Endothelial cell of umbilical vein (primary cell): Measurements from ENCODE around the gene NLGN1. TPM values are rescaled to one million over a fixed set of nuclear protein-coding genes. Genes with fewer than 3 reads are reported as not detected.

ENCODE experiments used
- BruUV-seq: library from RNA; stranded (reverse); fragments of 400-500 nt; replicated peaks from 2 replicates; lab custom pipeline; 2021; lab: Mats Ljungman, UMichigan
- CTCF ChIA-PET: fragments of 300-600, 350-600 bp; sonication (Branson Sonifier 250); formaldehyde crosslinking; loops from one replicate; lab custom pipeline; 2021; ENCODE audit warnings: antibody characterized with exemption, inconsistent platforms; lab: Charles Lee
- POLR2A ChIA-PET: fragments of 300-600, 350-600 bp; sonication (Branson Sonifier 250); formaldehyde crosslinking; loops from one replicate; lab custom pipeline; 2021; ENCODE audit warnings: antibody characterized with exemption, inconsistent platforms; lab: Charles Lee
- DNase-seq: peaks from one replicate; pipeline ENCODE4 v3.0.0-alpha.2; 2011; ENCODE audit warnings: low read depth, low spot score
- FAIRE-seq: peaks from 2 replicates; lab custom pipeline; 2011; peaks lifted over from hg19 to GRCh38; lab: Jason Lieb, UNC
- H2AFZ ChIP-seq: 2 replicates; pipeline ENCODE4 v1.6.0; 2012; ENCODE audit warnings: low read depth, low read length, control low read depth, inconsistent platforms
- H3K27ac ChIP-seq: 2 replicates; pipeline ENCODE4 v1.5.1; 2011; ENCODE audit warnings: low read depth, mild to moderate bottlenecking, control low read depth, low read length, moderate library complexity; ENCODE audit not compliant: insufficient read depth
- H3K27me3 ChIP-seq, 2 experiments: 2 replicates each; pipeline versions ENCODE4 v1.6.0 to v1.6.1; 2011; ENCODE audit warnings: low read length in 2 of 2, mixed read lengths in 1 of 2; ENCODE audit not compliant: control insufficient read depth in 2 of 2, insufficient read depth in 2 of 2
- H3K36me3 ChIP-seq, 2 experiments: 2 replicates in 1 of 2; 3 replicates in 1 of 2; pipeline ENCODE4 v1.5.1; 2011; ENCODE audit warnings: low read length in 2 of 2, mild to moderate bottlenecking in 1 of 2, moderate library complexity in 1 of 2; ENCODE audit not compliant: control insufficient read depth in 2 of 2, insufficient read depth in 2 of 2; ENCODE audit errors: extremely low read depth in 1 of 2
- H3K4me1 ChIP-seq: 3 replicates; pipeline ENCODE4 v1.5.1; 2011; ENCODE audit warnings: mild to moderate bottlenecking, low read length; ENCODE audit not compliant: control insufficient read depth, insufficient read depth; ENCODE audit errors: extremely low read depth
- H3K4me2 ChIP-seq: 2 replicates; pipeline ENCODE4 v1.6.1; 2011; ENCODE audit warnings: low read length, control low read depth, mixed read lengths; ENCODE audit not compliant: insufficient read depth
- H3K4me3 ChIP-seq, 3 experiments: fragments of 200-600 bp in 1 of 3; sonication (generic), shearing (Covaris generic) in 1 of 3; replicated peaks in 1 of 3; 2 replicates each; pipeline ENCODE4 v1.5.1; 2011 to 2016; ENCODE audit warnings: control low read depth in 3 of 3, low read length in 3 of 3, mild to moderate bottlenecking in 2 of 3, inconsistent platforms in 1 of 3, low read depth in 1 of 3, moderate library complexity in 1 of 3; ENCODE audit not compliant: insufficient read depth in 1 of 3
- H3K79me2 ChIP-seq: 2 replicates; pipeline ENCODE4 v1.6.0; 2012; ENCODE audit warnings: low read length, inconsistent platforms; ENCODE audit not compliant: control insufficient read depth, insufficient read depth
- H3K9ac ChIP-seq: replicated peaks from 2 replicates; pipeline ENCODE3; 2011; ENCODE audit warnings: low read length, control low read depth; ENCODE audit not compliant: insufficient read depth; ENCODE audit errors: extremely low read depth
- H3K9me1 ChIP-seq: replicated peaks from 3 replicates; pipeline ENCODE4 v1.6.0; 2011; ENCODE audit warnings: mild to moderate bottlenecking, low read length; ENCODE audit not compliant: control insufficient read depth, insufficient read depth; ENCODE audit errors: extremely low read depth
- H3K9me3 ChIP-seq: replicated peaks from 2 replicates; pipeline ENCODE4 v1.5.1; 2012; ENCODE audit warnings: low read length, inconsistent platforms; ENCODE audit not compliant: control insufficient read depth, insufficient read depth
- H4K20me1 ChIP-seq: replicated peaks from 2 replicates; pipeline ENCODE3; 2011; ENCODE audit warnings: mild to moderate bottlenecking, low read length; ENCODE audit not compliant: control insufficient read depth, insufficient read depth; ENCODE audit errors: extremely low read depth
- EZH2 ChIP-seq: IDR thresholded peaks from 2 replicates; pipeline ENCODE4 v1.6.1; 2012; ENCODE audit warnings: borderline replicate concordance, low read depth, mild to moderate bottlenecking, moderate library complexity, low read length, inconsistent platforms; ENCODE audit not compliant: severe bottlenecking
- FOS ChIP-seq: IDR thresholded peaks from 2 replicates; pipeline ENCODE4 v1.6.1; 2011; ENCODE audit warnings: mild to moderate bottlenecking, low read length, moderate library complexity, borderline replicate concordance; ENCODE audit not compliant: insufficient read depth
- GATA2 ChIP-seq: IDR thresholded peaks from 2 replicates; pipeline ENCODE4 v1.7.0; 2011; ENCODE audit warnings: low read depth, mild to moderate bottlenecking, moderate library complexity, mixed read lengths, low read length; ENCODE audit not compliant: insufficient read length, insufficient read depth
- JUN ChIP-seq: IDR thresholded peaks from 2 replicates; pipeline ENCODE4 v1.6.1; 2011; ENCODE audit warnings: borderline replicate concordance, low read depth; ENCODE audit not compliant: insufficient read length, insufficient read depth
- MYC ChIP-seq: IDR thresholded peaks from one replicate; pipeline ENCODE4 v1.6.1; 2011; ENCODE audit warnings: mild to moderate bottlenecking, low read depth, low read length
- POLR2A ChIP-seq: IDR thresholded peaks from 2 replicates; pipeline ENCODE4 v1.6.1; 2012; ENCODE audit warnings: low read depth, mild to moderate bottlenecking, control low read depth, low read length
- POLR2AphosphoS5 ChIP-seq: IDR thresholded peaks from 2 replicates; pipeline ENCODE4 v1.6.1; 2012; ENCODE audit warnings: low read depth, mild to moderate bottlenecking, control low read depth, low read length, moderate library complexity; ENCODE audit not compliant: insufficient read depth
- dilution Hi-C: fragments of 300-500 bp; cut with MboI; formaldehyde crosslinking; loops from one replicate; pipeline ENCODE4 v1.15.0; 2019; ENCODE audit warnings: low sequenced_read_pairs; ENCODE audit not compliant: extremely low pct_ligation_motif_present
- intact Hi-C: fragments of 100-400 bp; cut with micrococcal nuclease; formaldehyde crosslinking; loops from one replicate; pipeline ENCODE4 v1.10.0; 2022
- polyA plus RNA-seq, 4 experiments: library from polyadenylated mRNA; depleted of rRNA in 3 of 4; stranded (reverse) in 3 of 4; unstranded in 1 of 4; fragments of >200 nt; gene quantifications; 2 replicates each; pipeline versions ENCODE4 v1.2.1 to v1.2.3, GENCODE V29; 2011 to 2012; ENCODE audit warnings: missing spikeins in 1 of 4
- total RNA-seq: library from RNA; stranded (reverse); gene quantifications from 2 replicates; pipeline ENCODE4 v1.2.3, GENCODE V29; 2021
- TF ChIP-seq, protein P1 (sequence below): IDR thresholded peaks from 2 replicates; pipeline ENCODE4 v1.6.1; 2011; ENCODE audit not compliant: insufficient read depth, insufficient read length
- TF ChIP-seq, protein P2 (sequence below), 2 donors: IDR thresholded peaks; 1 replicate in 1 of 2; 2 replicates in 1 of 2; pipeline ENCODE4 v1.5.1; 2011; ENCODE audit warnings: low read length in 2 of 2, mild to moderate bottlenecking in 2 of 2, moderate library complexity in 2 of 2, control low read depth in 1 of 2, inconsistent platforms in 1 of 2, low read depth in 1 of 2; ENCODE audit not compliant: insufficient read depth in 1 of 2; ENCODE audit errors: extremely low read depth in 1 of 2

NLGN1 gene
- total and polyA plus RNA-seq, 2 donors (not counting 3 experiments of a cell fraction or from before 2014, with no cell fraction given): 7.9 to 16.3 TPM

- H3K36me3 ChIP-seq: no peaks in the 10 kb centered on the region
- no peak overlapping the region for H2AFZ ChIP-seq
- H3K79me2 ChIP-seq: no peaks in the 10 kb centered on the region
- DNase-seq: no peak
- TF ChIP-seq, protein P1, sequence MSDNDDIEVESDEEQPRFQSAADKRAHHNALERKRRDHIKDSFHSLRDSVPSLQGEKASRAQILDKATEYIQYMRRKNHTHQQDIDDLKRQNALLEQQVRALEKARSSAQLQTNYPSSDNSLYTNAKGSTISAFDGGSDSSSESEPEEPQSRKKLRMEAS: no peak
- TF ChIP-seq, protein P2, sequence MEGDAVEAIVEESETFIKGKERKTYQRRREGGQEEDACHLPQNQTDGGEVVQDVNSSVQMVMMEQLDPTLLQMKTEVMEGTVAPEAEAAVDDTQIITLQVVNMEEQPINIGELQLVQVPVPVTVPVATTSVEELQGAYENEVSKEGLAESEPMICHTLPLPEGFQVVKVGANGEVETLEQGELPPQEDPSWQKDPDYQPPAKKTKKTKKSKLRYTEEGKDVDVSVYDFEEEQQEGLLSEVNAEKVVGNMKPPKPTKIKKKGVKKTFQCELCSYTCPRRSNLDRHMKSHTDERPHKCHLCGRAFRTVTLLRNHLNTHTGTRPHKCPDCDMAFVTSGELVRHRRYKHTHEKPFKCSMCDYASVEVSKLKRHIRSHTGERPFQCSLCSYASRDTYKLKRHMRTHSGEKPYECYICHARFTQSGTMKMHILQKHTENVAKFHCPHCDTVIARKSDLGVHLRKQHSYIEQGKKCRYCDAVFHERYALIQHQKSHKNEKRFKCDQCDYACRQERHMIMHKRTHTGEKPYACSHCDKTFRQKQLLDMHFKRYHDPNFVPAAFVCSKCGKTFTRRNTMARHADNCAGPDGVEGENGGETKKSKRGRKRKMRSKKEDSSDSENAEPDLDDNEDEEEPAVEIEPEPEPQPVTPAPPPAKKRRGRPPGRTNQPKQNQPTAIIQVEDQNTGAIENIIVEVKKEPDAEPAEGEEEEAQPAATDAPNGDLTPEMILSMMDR (IDR thresholded peaks at IDR 0.05; ENCODE audit: extremely low read depth in 1 of 2, insufficient read depth in 1 of 2, low read depth in 1 of 2, low read length in 2 of 2): no peak
- no peak for TF ChIP-seq FOS
- TF ChIP-seq POLR2AphosphoS5: no peak
- TF ChIP-seq MYC: no peak
- TF ChIP-seq EZH2: no peak
- TF ChIP-seq JUN: no peak
- no peak for TF ChIP-seq POLR2A
- TF ChIP-seq GATA2: no peak
- intact Hi-C loops: no loop called here
- H3K27ac ChIP-seq: no peak overlapping the region
- no peak overlapping the region for H3K9ac ChIP-seq
- H4K20me1 ChIP-seq: no peaks in the 10 kb centered on the region
- dilution Hi-C loops: no loop called here
- H3K27me3 ChIP-seq: no peaks in the 10 kb centered on the region
- H3K9me1 ChIP-seq: no peaks in the 10 kb centered on the region
- peaks cover 12% of the 10 kb centered on the region for H3K4me1 ChIP-seq
- no TSS peak for BruUV-seq
- H3K4me2 ChIP-seq: no peak overlapping the region
- ChIA-PET POLR2A (no interaction called here), CTCF (no interaction called here)
- H3K9me3 ChIP-seq: no peaks in the 10 kb centered on the region
- FAIRE-seq: no peak
- H3K4me3 ChIP-seq: no peak overlapping the region
These were observed 376.8 kb downstream of the NLGN1 start for GRCh38 chr3:173774294-173774693.
